GM21423 (cell line): Measurements from ENCODE around the gene AHRR.
"Not testable (repeated sequence)": the region's sequence is repeated elsewhere in the genome, so short reads cannot be mapped to it uniquely, and the experiment has no call there.

Source experiments
- ATAC-seq: cut with Tn5 transposase; IDR thresholded peaks from one replicate; pipeline ENCODE4 v1.9.1; 2021; ENCODE audit warnings: mild to moderate bottlenecking, moderate library complexity; ENCODE audit not compliant: unreplicated experiment

Gene AHRR

GRCh38 chr5:375921-376798, 54.6 kb downstream of the AHRR start:
- no peak for ATAC-seq

- ATAC-seq = no peak
These were observed 55.3 kb downstream of the AHRR start for GRCh38 chr5:376799-377325.

GRCh38 chr5:377326-377981, 55.9 kb downstream of the AHRR start:
- ATAC-seq = no peak

GRCh38 chr5:378301-378891, 56.9 kb downstream of the AHRR start:
- ATAC-seq = no peak

- ATAC-seq = no peak
These were observed 57.6 kb downstream of the AHRR start for GRCh38 chr5:378976-379742.

- no peak for ATAC-seq
These were observed 59.3 kb downstream of the AHRR start for GRCh38 chr5:380701-381309.

- no peak for ATAC-seq
These were observed 61.6 kb downstream of the AHRR start for GRCh38 chr5:383066-383465.

- ATAC-seq = no peak
These were observed 62.1 kb downstream of the AHRR start for GRCh38 chr5:383621-384020.

- ATAC-seq = not testable (repeated sequence)
These were observed 63.1 kb downstream of the AHRR start for GRCh38 chr5:384576-384975.

GRCh38 chr5:385321-385720, 63.8 kb downstream of the AHRR start:
- no peak for ATAC-seq

- ATAC-seq = no peak
These were observed 65.2 kb downstream of the AHRR start for GRCh38 chr5:386432-387341.

- ATAC-seq = no peak
These were observed 66.2 kb downstream of the AHRR start for GRCh38 chr5:387491-388265.

- ATAC-seq = no peak
These were observed 67.0 kb downstream of the AHRR start for GRCh38 chr5:388266-389196.

- no peak for ATAC-seq
These were observed 67.8 kb downstream of the AHRR start for GRCh38 chr5:389197-389821.

- no peak for ATAC-seq
These were observed 68.5 kb downstream of the AHRR start for GRCh38 chr5:389891-390622.
